IPS-20b (cell line): ENCODE measurements around the gene SLITRK3.

Experiments used
- H3K27ac ChIP-seq: one replicate; pipeline ENCODE4 v1.5.1; 2013; ENCODE audit warnings: low read length
- H3K27me3 ChIP-seq: 2 replicates; pipeline ENCODE4 v1.6.1; 2013; ENCODE audit warnings: mild to moderate bottlenecking, low read length, inconsistent platforms; ENCODE audit not compliant: insufficient read depth
- H3K36me3 ChIP-seq: 2 replicates; pipeline ENCODE4 v1.6.1; 2013; ENCODE audit warnings: low read depth, mild to moderate bottlenecking, inconsistent platforms, low read length, moderate library complexity; ENCODE audit not compliant: insufficient read depth
- H3K4me1 ChIP-seq: 2 replicates; pipeline ENCODE4 v1.6.1; 2013; ENCODE audit warnings: mild to moderate bottlenecking, control low read depth, inconsistent platforms, low read length, moderate library complexity; ENCODE audit not compliant: insufficient read depth
- H3K4me3 ChIP-seq: 2 replicates; pipeline ENCODE4 v1.5.1; 2013; ENCODE audit warnings: mild to moderate bottlenecking, low read length, inconsistent platforms
- H3K9ac ChIP-seq: 2 replicates; pipeline ENCODE4 v1.6.1; 2013; ENCODE audit warnings: low read depth, mild to moderate bottlenecking, inconsistent platforms, low read length, moderate library complexity
- H3K9me3 ChIP-seq: 2 replicates; pipeline ENCODE4 v1.6.1; 2013; ENCODE audit warnings: mild to moderate bottlenecking, low read depth, low read length, inconsistent platforms; ENCODE audit not compliant: insufficient read depth

Gene SLITRK3

DNA sequence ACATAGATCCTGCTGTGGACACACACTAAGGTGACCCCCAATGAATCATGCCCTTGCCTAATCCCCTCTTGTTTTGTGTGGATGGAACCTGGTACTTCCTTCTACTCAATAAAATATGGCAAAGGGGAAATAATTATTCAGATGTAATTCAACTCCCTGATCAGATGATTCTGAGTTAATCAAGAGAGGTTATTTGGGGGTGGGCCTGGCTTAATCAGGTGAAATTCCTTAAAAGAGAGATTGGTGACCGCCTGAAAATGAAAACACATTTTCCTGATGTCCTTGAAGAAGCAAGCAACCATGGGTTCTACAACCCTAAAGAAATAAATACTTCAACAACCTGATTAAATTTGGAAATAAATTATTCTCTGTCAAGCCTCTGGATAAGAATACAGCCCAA, 8.3 kb upstream of the SLITRK3 start:
- peaks cover 3% of the 10 kb centered on the region; the same call in 1 of the 2 replicates for H3K4me1 ChIP-seq
- H3K9me3 ChIP-seq = no peaks in the 10 kb centered on the region
- no peak overlapping the region for H3K9ac ChIP-seq
- H3K36me3 ChIP-seq = no peaks in the 10 kb centered on the region
- no peak overlapping the region for H3K27ac ChIP-seq
- no peak overlapping the region for H3K4me3 ChIP-seq
- peaks cover 16% of the 10 kb centered on the region for H3K27me3 ChIP-seq

- Histone ChIP-seq H3K9me3 (no peaks in the 10 kb centered on the region), H3K36me3 (no peaks in the 10 kb centered on the region), H3K4me3 (no peak overlapping the region)
Observed at GRCh38 chr3:165202995-165203394, 6.8 kb upstream of the SLITRK3 start.

DNA sequence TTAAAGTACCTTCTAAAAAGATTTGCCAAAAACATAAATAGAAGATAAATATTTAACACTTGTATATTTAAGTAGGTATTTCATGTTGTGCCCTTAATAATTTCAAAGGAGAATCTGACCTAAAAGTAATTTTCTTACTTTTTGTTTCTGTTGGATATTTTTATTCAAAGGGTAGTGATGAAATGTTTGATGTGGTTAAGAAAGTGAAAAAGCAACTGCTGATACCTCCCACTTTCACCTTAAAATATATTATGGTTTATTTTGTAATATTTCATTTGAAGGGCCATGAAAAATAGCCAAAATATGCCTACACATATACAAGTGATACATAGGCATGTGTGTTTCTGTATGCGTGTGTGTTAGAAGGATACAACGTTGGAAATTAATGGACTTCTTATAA, 5.8 kb upstream of the SLITRK3 start:
- H3K4me1 ChIP-seq = peaks cover 1% of the 10 kb centered on the region; the same call in 1 of the 2 replicates
- no peaks in the 10 kb centered on the region for H3K36me3 ChIP-seq
- peaks cover 26% of the 10 kb centered on the region for H3K27me3 ChIP-seq
- H3K9me3 ChIP-seq = no peaks in the 10 kb centered on the region
- no peak overlapping the region for H3K9ac ChIP-seq
- H3K27ac ChIP-seq = no peak overlapping the region
- no peak overlapping the region for H3K4me3 ChIP-seq

More at GRCh38 chr3:165202995-165203394, 6.8 kb upstream of the SLITRK3 start:
- no peak overlapping the region for H3K9ac ChIP-seq
- H3K4me1 ChIP-seq = peaks cover 3% of the 10 kb centered on the region; the same call in 1 of the 2 replicates
- H3K27me3 ChIP-seq = peaks cover 23% of the 10 kb centered on the region
- no peak overlapping the region for H3K27ac ChIP-seq

DNA sequence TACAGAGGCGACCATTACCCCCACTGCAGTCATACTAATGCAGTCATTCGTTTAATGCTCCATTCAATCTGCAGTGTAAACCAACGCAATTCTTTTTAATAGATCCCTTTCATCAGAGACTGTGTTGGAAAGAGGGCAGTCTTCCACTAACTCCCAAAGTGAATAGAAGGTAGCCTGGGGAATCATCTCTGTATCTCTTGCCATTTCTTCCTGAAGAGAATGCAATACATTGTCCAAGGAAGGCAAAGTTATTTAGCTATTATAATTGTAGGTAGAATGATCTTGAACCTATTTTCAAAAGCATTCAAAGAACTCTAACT, 1.3 kb upstream of the SLITRK3 start:
- H3K27me3 ChIP-seq = peaks cover 68% of the 10 kb centered on the region

GRCh38 chr3:165196577-165197480, 645 bp upstream of the SLITRK3 start:
- no peak overlapping the region for H3K27ac ChIP-seq
- H3K36me3 ChIP-seq = no peaks in the 10 kb centered on the region
- H3K9ac ChIP-seq = peak overlapping the region; percentile 30; the same call in 1 of the 2 replicates
- H3K4me1 ChIP-seq = peaks cover 10% of the 10 kb centered on the region; the same call in 1 of the 2 replicates
- no peaks in the 10 kb centered on the region for H3K9me3 ChIP-seq
- peaks cover 68% of the 10 kb centered on the region for H3K27me3 ChIP-seq
- peak overlapping the region; percentile 67 for H3K4me3 ChIP-seq

More for the DNA sequence above, 1.3 kb upstream of the SLITRK3 start:
- peak overlapping the region; percentile 67 for H3K4me3 ChIP-seq
- peak overlapping the region; percentile 30; the same call in 1 of the 2 replicates for H3K9ac ChIP-seq
- H3K4me1 ChIP-seq = peaks cover 5% of the 10 kb centered on the region; the same call in 1 of the 2 replicates
- no peak overlapping the region for H3K27ac ChIP-seq
- no peaks in the 10 kb centered on the region for H3K36me3 ChIP-seq
- no peaks in the 10 kb centered on the region for H3K9me3 ChIP-seq

- Histone ChIP-seq H3K9ac (peak overlapping the region; percentile 46; the same call in 1 of the 2 replicates), H3K36me3 (no peaks in the 10 kb centered on the region), H3K9me3 (no peaks in the 10 kb centered on the region), H3K27me3 (peaks cover 68% of the 10 kb centered on the region), H3K4me3 (peak overlapping the region; percentile 67), H3K27ac (no peak overlapping the region), H3K4me1 (peaks cover 10% of the 10 kb centered on the region; the same call in 1 of the 2 replicates)
Observed at GRCh38 chr3:165195241-165195639, 944 bp downstream of the SLITRK3 start.

DNA sequence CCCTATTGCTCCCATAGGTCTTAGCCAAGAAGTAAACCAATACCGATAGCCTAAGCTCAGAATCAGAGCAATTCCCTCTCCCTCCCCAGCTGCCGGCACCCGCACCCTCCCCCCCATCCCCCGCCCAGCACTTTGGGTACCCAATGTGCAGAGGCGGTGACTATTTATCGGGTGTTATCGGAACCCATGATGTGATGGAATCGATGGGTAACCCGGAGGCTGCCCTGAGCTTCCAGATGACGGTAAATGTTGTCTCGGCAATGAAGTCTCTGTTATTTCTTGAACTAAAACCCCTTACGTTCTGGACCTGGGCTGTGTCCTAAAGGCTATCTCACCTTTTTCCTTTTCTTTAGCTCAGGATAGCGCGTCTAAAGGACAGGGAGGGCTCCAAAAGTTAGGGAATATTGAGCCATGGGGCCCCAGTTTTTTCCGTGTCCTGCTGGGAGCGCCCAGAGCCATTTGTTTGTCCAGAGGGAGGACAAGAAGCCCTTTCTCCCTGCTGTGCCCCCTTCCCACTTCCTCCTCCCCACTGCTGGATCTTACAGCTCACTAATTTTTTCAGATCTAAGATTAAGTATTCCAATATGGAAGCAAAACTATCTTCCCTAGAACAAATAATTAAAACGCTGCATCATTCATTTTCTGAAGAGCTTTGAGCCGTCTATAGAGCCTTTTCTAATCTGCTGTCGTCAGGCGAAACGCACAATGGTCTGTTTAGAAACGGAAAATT, 1.5 kb downstream of the SLITRK3 start:
- Histone ChIP-seq H3K9me3 (no peaks in the 10 kb centered on the region), H3K4me1 (peaks cover 10% of the 10 kb centered on the region; the same call in 1 of the 2 replicates), H3K27me3 (peaks cover 68% of the 10 kb centered on the region), H3K9ac (peak overlapping the region; percentile 46; the same call in 1 of the 2 replicates), H3K36me3 (no peaks in the 10 kb centered on the region), H3K27ac (no peak overlapping the region), H3K4me3 (peak overlapping the region; percentile 67)

GRCh38 chr3:165193366-165194254, 2.6 kb downstream of the SLITRK3 start:
- Histone ChIP-seq H3K4me1 (peaks cover 10% of the 10 kb centered on the region; the same call in 1 of the 2 replicates), H3K9me3 (no peaks in the 10 kb centered on the region), H3K27me3 (peaks cover 60% of the 10 kb centered on the region), H3K27ac (no peak overlapping the region), H3K4me3 (peak overlapping the region; percentile 67), H3K36me3 (no peaks in the 10 kb centered on the region), H3K9ac (peak overlapping the region; percentile 67; the same call in 1 of the 2 replicates)

DNA sequence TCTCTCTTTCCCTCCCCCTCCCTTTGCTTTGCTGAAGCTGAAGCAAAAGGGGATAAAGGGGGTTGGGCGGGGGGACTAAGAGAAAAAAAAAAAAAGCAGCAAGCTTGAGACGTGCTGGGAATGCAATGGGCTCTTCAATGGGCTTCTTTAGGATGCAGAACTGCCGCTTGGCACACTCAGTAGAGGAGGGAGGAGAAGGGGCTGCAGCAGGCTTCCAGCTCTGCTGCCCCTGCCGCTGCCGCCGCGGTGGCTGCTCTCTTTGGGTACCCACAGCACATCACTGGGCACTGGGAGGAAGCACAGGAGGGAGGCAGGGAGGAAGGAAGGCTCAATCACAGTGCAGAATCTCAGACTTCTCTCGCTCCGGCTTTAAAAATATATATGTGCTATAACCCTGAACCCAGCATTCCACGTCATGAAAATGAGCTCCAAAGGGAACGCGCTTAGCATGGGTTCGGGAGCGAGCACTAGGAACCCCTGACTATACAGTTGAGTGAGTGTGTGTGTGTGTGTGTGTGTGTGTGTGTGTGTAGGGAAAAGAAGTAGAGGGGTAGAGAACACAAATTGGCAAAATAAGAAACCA, 3.5 kb downstream of the SLITRK3 start:
- H3K4me1 ChIP-seq = peaks cover 10% of the 10 kb centered on the region; the same call in 1 of the 2 replicates
- H3K9ac ChIP-seq = peak overlapping the region; percentile 67; the same call in 1 of the 2 replicates
- no peaks in the 10 kb centered on the region for H3K36me3 ChIP-seq
- H3K27me3 ChIP-seq = peaks cover 51% of the 10 kb centered on the region
- H3K9me3 ChIP-seq = no peaks in the 10 kb centered on the region
- H3K27ac ChIP-seq = no peak overlapping the region
- H3K4me3 ChIP-seq = peak overlapping the region; percentile 67

DNA sequence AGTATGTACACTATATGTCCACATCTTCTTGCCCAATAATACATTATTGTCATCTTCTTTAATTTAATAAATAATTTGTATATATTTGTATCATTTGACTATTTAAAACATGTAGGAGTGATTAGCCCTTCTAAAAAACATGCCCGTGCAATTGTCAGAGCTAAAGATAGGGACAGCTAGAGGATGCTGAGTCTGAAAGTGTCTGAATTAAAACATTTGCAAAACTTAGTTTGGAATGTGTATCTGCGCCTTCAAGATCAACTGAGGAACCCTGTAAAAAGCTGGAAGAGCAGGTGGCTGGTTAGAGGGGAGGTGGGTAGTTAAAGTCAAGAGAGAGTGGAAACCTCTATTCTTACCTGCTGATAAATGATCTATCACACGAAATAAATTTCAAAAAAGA, 4.7 kb downstream of the SLITRK3 start:
- no peak overlapping the region for H3K9ac ChIP-seq

More for the DNA sequence above, 4.7 kb downstream of the SLITRK3 start:
- Histone ChIP-seq H3K9me3 (no peaks in the 10 kb centered on the region), H3K4me1 (peaks cover 10% of the 10 kb centered on the region; the same call in 1 of the 2 replicates), H3K4me3 (peak overlapping the region; percentile 67; the same call in 1 of the 2 replicates), H3K27ac (no peak overlapping the region), H3K27me3 (peaks cover 39% of the 10 kb centered on the region), H3K36me3 (no peaks in the 10 kb centered on the region)
